ENCODE data around the gene NDRG2.

GRCh38 chr14:21072781-21073339, 48.0 kb upstream of the NDRG2 start:
- TF ChIP-seq CTCF (IDR thresholded peaks at IDR 0.05) (no peak), POLR2A (IDR thresholded peaks at IDR 0.05) (no peak)

Data from ovary (tissue), 3 donors.